HCT116 (cell line): ENCODE measurements around the gene METTL15.

Experiments used
- ATF3 ChIP-seq: IDR thresholded peaks from 2 replicates; pipeline ENCODE4 v1.6.1; 2012
- CEBPB ChIP-seq: IDR thresholded peaks from 2 replicates; pipeline ENCODE4 v1.6.1; 2012; ENCODE audit warnings: low read depth
- POLR2A ChIP-seq: IDR thresholded peaks from 2 replicates; pipeline ENCODE4 v1.7.0; 2011; ENCODE audit warnings: borderline replicate concordance; ENCODE audit not compliant: insufficient read depth, insufficient read length; ENCODE audit errors: extremely low read depth
- RAD21 ChIP-seq: IDR thresholded peaks from 2 replicates; pipeline ENCODE4 v1.6.1; 2012; ENCODE audit warnings: low read depth, mild to moderate bottlenecking
- REST ChIP-seq: IDR thresholded peaks from 2 replicates; pipeline ENCODE4 v1.6.1; 2012; ENCODE audit warnings: low read depth

GRCh38 chr11:28303477-28304191, 195.4 kb downstream of the METTL15 start:
- TF ChIP-seq POLR2A (no peak), RAD21 (no peak), CEBPB (no peak), ATF3 (no peak), REST (no peak)
